B cell (primary cell): ENCODE results near the gene KLK13. TPM values are rescaled to one million over a fixed set of nuclear protein-coding genes. Genes with fewer than 3 reads are reported as not detected.

Source experiments
- ATAC-seq: fragments of 200-7000 bp; cut with Tn5 transposase; one replicate; pipeline ENCODE4 v1.10.0; 2021; ENCODE audit warnings: low read depth, mild to moderate bottlenecking, moderate number of reproducible peaks, moderate library complexity
- CTCF ChIA-PET: fragments of 350-600 bp; sonication (Branson Sonifier 250); formaldehyde crosslinking; loops from one replicate; lab custom pipeline; 2021; ENCODE audit warnings: antibody characterized with exemption, inconsistent platforms; lab: Charles Lee
- POLR2A ChIA-PET: fragments of 350-600 bp; sonication (Branson Sonifier 250); formaldehyde crosslinking; loops from one replicate; lab custom pipeline; 2021; ENCODE audit warnings: antibody characterized with exemption; lab: Charles Lee
- DNase-seq: peaks from one replicate; pipeline ENCODE4 v3.0.0; 2013
- H2AFZ ChIP-seq: 2 replicates; pipeline ENCODE4 v1.6.1; 2012; ENCODE audit warnings: mild to moderate bottlenecking, low read depth, low read length; ENCODE audit not compliant: insufficient read depth, poor library complexity, severe bottlenecking
- H3K27ac ChIP-seq, 2 donors: 1 replicate in 1 of 2; 2 replicates in 1 of 2; pipeline ENCODE4 v1.5.1; 2012 to 2013; ENCODE audit warnings: low read length in 2 of 2, mild to moderate bottlenecking in 2 of 2, moderate library complexity in 1 of 2
- H3K27me3 ChIP-seq, 4 experiments: fragments of 200-600 bp in 1 of 4; sonication (generic) in 1 of 4; replicated peaks in 1 of 4; 1 replicate in 2 of 4; 2 replicates in 2 of 4; pipeline versions ENCODE4 v1.6.1 to v1.7.0; 2013 to 2016; ENCODE audit warnings: low read length in 3 of 4, mild to moderate bottlenecking in 2 of 4, mixed read lengths in 1 of 4, moderate library complexity in 1 of 4; ENCODE audit not compliant: insufficient read depth in 4 of 4, control insufficient read depth in 3 of 4; ENCODE audit errors: control extremely low read depth in 1 of 4
- H3K36me3 ChIP-seq, 2 experiments: replicated peaks in 1 of 2; 1 replicate in 1 of 2; 2 replicates in 1 of 2; pipeline versions ENCODE4 v1.6.1 to v1.7.1; 2013; ENCODE audit warnings: low read length in 1 of 2; ENCODE audit not compliant: insufficient read depth in 2 of 2, control insufficient read depth in 1 of 2; ENCODE audit errors: control extremely low read depth in 1 of 2, extremely low read depth in 1 of 2
- H3K4me1 ChIP-seq, 2 donors: fragments of 200-600 bp in 1 of 2; sonication (generic) in 1 of 2; 1 replicate in 1 of 2; 2 replicates in 1 of 2; pipeline versions ENCODE4 v1.5.1 to v1.6.1; 2013 to 2017; ENCODE audit warnings: low read length in 2 of 2; ENCODE audit not compliant: control insufficient read depth in 2 of 2, insufficient read depth in 2 of 2
- H3K4me2 ChIP-seq: replicated peaks from 2 replicates; pipeline ENCODE3; 2012; ENCODE audit warnings: mild to moderate bottlenecking, low read depth, low read length; ENCODE audit not compliant: poor library complexity, severe bottlenecking
- H3K4me3 ChIP-seq, 5 experiments: fragments of 200-600 bp in 1 of 5; sonication (generic) in 1 of 5; 1 replicate in 3 of 5; 2 replicates in 2 of 5; pipeline versions ENCODE4 v1.5.1 to v1.7.0; 2011 to 2016; ENCODE audit warnings: low read length in 4 of 5, mild to moderate bottlenecking in 4 of 5, low read depth in 2 of 5, control low read depth in 1 of 5, moderate library complexity in 1 of 5; ENCODE audit not compliant: insufficient read depth in 1 of 5; ENCODE audit errors: control extremely low read depth in 1 of 5, extremely low read depth in 1 of 5
- H3K79me2 ChIP-seq: fragments of 200-600 bp; sonication (generic); one replicate; pipeline ENCODE4 v1.6.0; 2016; ENCODE audit warnings: low read length; ENCODE audit not compliant: control insufficient read depth, insufficient read depth
- H3K9ac ChIP-seq: fragments of 200-600 bp; sonication (generic); 2 replicates; pipeline ENCODE4 v1.6.1; 2017; ENCODE audit warnings: mild to moderate bottlenecking, low read length, moderate library complexity
- H3K9me3 ChIP-seq, 3 donors: one replicate each; pipeline versions ENCODE4 v1.6.1 to v1.7.1; 2013; ENCODE audit warnings: low read length in 2 of 3; ENCODE audit not compliant: control insufficient read depth in 2 of 3, insufficient read depth in 1 of 3; ENCODE audit errors: control extremely low read depth in 1 of 3
- H4K20me1 ChIP-seq: 2 replicates; pipeline ENCODE4 v1.6.0; 2012; ENCODE audit warnings: mild to moderate bottlenecking, low read length; ENCODE audit not compliant: insufficient read depth, control insufficient read depth, poor library complexity, severe bottlenecking
- H3K27ac Mint-ChIP-seq: one replicate; pipeline ENCODE4 v1.8.0; 2021; ENCODE audit warnings: mixed read lengths
- H3K27me3 Mint-ChIP-seq: one replicate; pipeline ENCODE4 v1.8.0; 2021; ENCODE audit warnings: mixed read lengths
- H3K4me1 Mint-ChIP-seq: one replicate; pipeline ENCODE4 v1.8.0; 2021; ENCODE audit warnings: mixed read lengths
- H3K4me3 Mint-ChIP-seq: one replicate; pipeline ENCODE4 v1.8.0; 2021; ENCODE audit warnings: mixed read lengths
- H3K9me3 Mint-ChIP-seq: one replicate; pipeline ENCODE4 v1.8.0; 2022; ENCODE audit warnings: mixed read lengths; ENCODE audit not compliant: insufficient read depth
- CTCF ChIP-seq: fragments of 200-600 bp; IDR thresholded peaks from one replicate; pipeline ENCODE4 v1.8.0; 2022; ENCODE audit warnings: antibody characterized with exemption, mild to moderate bottlenecking
- EZH2 ChIP-seq: IDR thresholded peaks from 2 replicates; pipeline ENCODE4 v1.6.1; 2012; ENCODE audit warnings: borderline replicate concordance, low read depth, mild to moderate bottlenecking, moderate library complexity, low read length; ENCODE audit not compliant: insufficient read depth, poor library complexity, severe bottlenecking
- whole genome bisulfite sequencing: methylation state at CpG from one replicate; pipeline ENCODE4 v1.1.5; 2013; ENCODE audit warnings: missing lambda C conversion rate; ENCODE audit not compliant: insufficient coverage; 5-methylcytosine and 5-hydroxymethylcytosine counted together
- intact Hi-C: fragments of 100-400 bp; cut with micrococcal nuclease; formaldehyde crosslinking; loops from one replicate; pipeline ENCODE4 v1.10.0; 2022
- polyA plus RNA-seq: library from polyadenylated mRNA; depleted of rRNA; stranded (reverse); fragments of >200 nt; gene quantifications from 2 replicates; pipeline ENCODE4 v1.2.3, GENCODE V29; 2012
- total RNA-seq, 2 donors: library from RNA; stranded (reverse); fragments of 120-200 nt in 1 of 2; gene quantifications; 1 replicate in 1 of 2; 2 replicates in 1 of 2; pipeline versions ENCODE4 v1.2.3 to v1.2.4, GENCODE V29; 2013 to 2022

The KLK13 gene
- total and polyA plus RNA-seq, 2 donors (not counting 1 experiment from before 2014, with no cell fraction given) = not detected

- peaks cover 0 to 25% (median 0%) of the 10 kb centered on the region in 3 donors for H3K9me3 ChIP-seq
- Mint-ChIP-seq H3K4me3 (no peak overlapping the region), H3K9me3 (no peaks in the 10 kb centered on the region), H3K4me1 (peaks cover 15% of the 10 kb centered on the region), H3K27me3 (peaks cover 40% of the 10 kb centered on the region), H3K27ac (no peak overlapping the region)
- no peak for TF ChIP-seq EZH2
- TF ChIP-seq CTCF = peak; percentile 39
- H2AFZ ChIP-seq = no peak overlapping the region
- no peaks in the 10 kb centered on the region for H3K79me2 ChIP-seq
- ChIA-PET CTCF (interaction anchor here (0.9 to 1.0 kb wide), 2 partner anchors 14 to 148 kb away, joined by 3 to 4 read pairs; partner anchors contain the start of gene KLK12), POLR2A (no interaction called here)
- whole genome bisulfite sequencing = 64% methylated on average over 3 of the region's 7 CpGs
- peaks cover 7 to 15% of the 10 kb centered on the region in 2 donors for H3K4me1 ChIP-seq
- DNase-seq (no peak), ATAC-seq (no peak)
- H3K27me3 ChIP-seq = peaks cover 0 to 34% (median 19%) of the 10 kb centered on the region in 4 experiments
- no peak overlapping the region for H3K9ac ChIP-seq
- H3K36me3 ChIP-seq = no peaks in the 10 kb centered on the region
- intact Hi-C loops = loop anchor here (5.0 kb wide), 1 partner anchor 641 kb away; no protein-coding TSS in a partner anchor
- no peak overlapping the region for H3K4me3 ChIP-seq
- no peak overlapping the region for H3K4me2 ChIP-seq
- no peaks in the 10 kb centered on the region for H4K20me1 ChIP-seq
- H3K27ac ChIP-seq = no peak overlapping the region
Measured at GRCh38 chr19:51020988-51021651, 43.8 kb downstream of the KLK13 start.

DNA sequence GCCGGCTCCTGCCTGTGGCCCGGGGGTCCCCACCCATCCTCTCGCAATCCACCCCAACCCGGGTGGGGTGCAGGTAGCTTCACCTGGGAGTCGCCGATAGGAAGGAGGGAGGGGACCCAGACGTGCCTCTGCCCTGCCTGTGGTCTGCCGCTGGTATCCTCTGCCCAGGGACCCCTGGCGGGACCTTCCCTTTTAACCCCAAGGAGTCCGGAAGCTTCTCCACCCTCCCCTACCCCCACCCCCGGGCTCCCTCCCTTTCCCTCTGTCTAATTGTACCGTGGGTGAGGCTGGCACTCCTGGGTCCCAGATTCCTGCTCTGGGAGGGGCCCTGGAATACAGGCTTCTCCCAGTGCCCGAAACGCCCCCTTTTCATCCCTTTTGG is 45.4 kb downstream of the KLK13 start, which contains the start of gene KLK10:
Gene KLK10, minus strand, starts transcription at position 166 of the 382 bp plus-strand sequence. CDS start 579 bp downstream, outside the sequence.
- Histone ChIP-seq H3K27me3 (peaks cover 0 to 44% (median 26%) of the 10 kb centered on the region in 4 experiments), H3K36me3 (no peaks in the 10 kb centered on the region), H3K9me3 (peaks cover 0 to 30% (median 0%) of the 10 kb centered on the region in 3 donors), H3K4me2 (peak within 1 kb of the TSS; percentile 33), H2AFZ (no peak within 1 kb of the TSS), H3K9ac (no peak within 1 kb of the TSS), H3K4me1 (peaks cover 7 to 15% of the 10 kb centered on the region in 2 donors), H3K27ac (no peak within 1 kb of the TSS), H3K79me2 (no peaks in the 10 kb centered on the region), H4K20me1 (no peaks in the 10 kb centered on the region), H3K4me3 (no peak within 1 kb of the TSS)
- ChIA-PET CTCF (no interaction called here), POLR2A (no interaction called here)
- no peak for DNase-seq
- H3K4me1 Mint-ChIP-seq = peaks cover 17% of the 10 kb centered on the region
- H3K4me3 Mint-ChIP-seq = peak within 1 kb of the TSS; percentile 29
- TF ChIP-seq EZH2 (no peak), CTCF (no peak)
- intact Hi-C loops = no loop called here
- 20% methylated on average over 8 of the region's 14 CpGs for WGBS
- ATAC-seq = no peak
- peaks cover 46% of the 10 kb centered on the region for H3K27me3 Mint-ChIP-seq
- no peak within 1 kb of the TSS for H3K27ac Mint-ChIP-seq
- H3K9me3 Mint-ChIP-seq = no peaks in the 10 kb centered on the region
